NCI-H1417 treated with DMSO at 0.1 percent for 48 hours (cell line): Measurements from ENCODE around the gene CSNK1G1.
"Not testable (repeated sequence)": the region's sequence is repeated elsewhere in the genome, so short reads cannot be mapped to it uniquely, and the experiment has no call there.

Experiments
- DNase-seq: peaks from one replicate; lab custom pipeline; 2025; lab: John Stamatoyannopoulos, UW

The CSNK1G1 gene

DNA sequence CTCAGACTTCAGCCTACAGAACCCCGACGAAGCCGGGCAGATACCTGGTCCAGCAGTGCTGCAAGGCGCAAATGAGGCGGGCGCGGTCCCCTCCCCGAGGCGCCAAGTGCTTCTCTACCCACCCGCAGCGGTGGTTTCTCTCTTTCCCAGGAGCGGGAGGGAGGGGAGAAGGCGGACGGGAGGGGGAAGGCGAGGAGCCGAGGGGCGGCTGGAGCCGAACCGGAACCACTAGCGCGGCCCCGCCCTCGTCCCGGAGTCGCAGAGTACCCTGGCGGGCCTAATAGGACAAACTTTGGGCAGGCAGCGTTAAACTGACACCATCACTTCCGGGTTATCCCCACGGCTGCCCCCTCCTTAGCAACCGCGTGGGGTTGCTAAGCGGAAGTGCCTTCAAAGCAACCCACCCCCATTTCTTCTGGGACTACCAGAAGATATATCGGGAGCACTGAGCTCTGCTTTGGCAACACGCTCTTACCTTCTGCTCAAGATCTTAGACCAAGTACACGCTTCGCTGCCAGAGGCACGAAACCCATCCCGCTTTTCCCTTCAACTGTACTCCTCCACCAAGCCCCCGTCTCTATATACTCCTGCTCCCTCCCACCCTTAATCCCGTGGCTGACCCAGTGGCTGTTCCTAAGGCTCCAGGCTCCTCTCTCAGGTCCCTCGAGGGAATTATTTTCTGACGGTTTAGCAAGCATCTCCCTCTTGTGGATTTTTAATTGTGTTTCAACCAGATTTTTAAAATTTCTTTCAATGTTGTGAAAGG is at the start of gene CSNK1G1:
Gene CSNK1G1, minus strand, starts transcription at position 230 of the 766 bp plus-strand sequence. CDS start 55,674 bp downstream, outside the sequence.
- peak; percentile 93 for DNase-seq

- DNase-seq, result no peak
Observed at GRCh38 chr15:64400583-64400982, 44.6 kb upstream of the CSNK1G1 start.

DNA sequence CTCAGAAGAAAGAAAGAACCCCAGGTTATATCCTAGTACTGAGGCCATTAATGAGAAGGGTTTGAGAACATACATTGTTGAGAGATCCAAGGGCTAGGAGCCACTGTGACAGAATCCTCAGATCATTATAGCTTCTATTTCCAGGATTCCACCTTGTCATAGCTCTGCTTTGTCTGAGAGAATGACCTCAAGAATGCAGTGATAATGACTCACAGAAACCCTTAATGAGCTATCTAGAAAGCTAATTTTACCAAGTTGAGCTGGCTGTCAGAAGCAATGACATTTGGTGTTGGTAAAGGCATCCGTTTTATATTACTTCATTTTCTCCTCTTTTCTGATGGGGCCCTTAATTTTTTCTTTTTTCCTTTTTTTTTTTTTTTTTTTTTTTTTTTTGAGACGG is 42.6 kb upstream of the CSNK1G1 start:
- no peak for DNase-seq

- DNase-seq, result no peak
Observed at GRCh38 chr15:64396789-64397188, 40.8 kb upstream of the CSNK1G1 start.

GRCh38 chr15:64392471-64392870 is 36.5 kb upstream of the CSNK1G1 start:
- DNase-seq, result not testable (repeated sequence)

DNA sequence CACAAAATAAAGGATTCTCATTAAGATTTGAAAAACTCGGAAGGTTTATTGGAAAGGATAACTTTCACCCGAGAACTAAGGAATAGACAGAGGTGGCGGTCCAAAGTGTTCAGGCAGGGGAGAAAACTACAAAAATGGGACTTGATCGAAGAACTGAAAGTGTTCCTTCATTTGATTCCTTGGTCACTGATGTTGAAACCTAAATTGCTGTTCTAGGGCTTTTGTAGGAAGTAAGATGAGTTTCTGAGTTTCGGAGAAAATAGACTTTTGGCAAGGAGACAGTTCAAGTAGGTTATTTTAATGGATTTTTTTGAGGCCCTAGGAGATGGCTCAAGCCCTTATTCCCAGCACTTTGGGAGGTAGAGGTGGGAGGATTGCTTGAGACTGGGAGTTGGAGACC is 33.1 kb upstream of the CSNK1G1 start:
- DNase-seq, result no peak

- peak; percentile 92 for DNase-seq
Observed at GRCh38 chr15:64387562-64388168, 31.7 kb upstream of the CSNK1G1 start, which contains the start of gene TRIP4. Gene TRIP4 (plus strand): TSS chr15:64387836. CDS start chr15:64387864, 28 bp downstream.

DNA sequence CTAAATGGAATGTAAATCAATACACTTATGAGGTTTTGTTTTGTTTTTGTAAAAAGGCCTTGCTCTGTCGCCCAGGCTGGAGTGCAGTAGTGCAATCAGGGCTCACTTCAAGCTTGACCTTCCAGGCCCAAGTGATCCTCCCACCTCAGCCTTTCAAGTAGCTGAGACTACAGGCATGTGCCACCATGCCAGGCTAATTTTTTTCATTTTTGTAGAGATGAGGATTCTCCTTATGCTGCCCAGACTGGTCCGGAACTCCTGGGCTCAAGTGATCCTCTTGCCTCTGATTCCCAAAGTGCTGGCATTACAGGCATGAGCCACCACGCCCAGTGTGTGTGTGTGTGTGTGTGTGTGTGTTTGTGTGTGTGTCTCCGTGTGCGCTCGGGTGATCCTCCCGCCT is 30.3 kb upstream of the CSNK1G1 start:
- no peak for DNase-seq

- no peak for DNase-seq
Observed at GRCh38 chr15:64383760-64384159, 27.8 kb upstream of the CSNK1G1 start.

DNA sequence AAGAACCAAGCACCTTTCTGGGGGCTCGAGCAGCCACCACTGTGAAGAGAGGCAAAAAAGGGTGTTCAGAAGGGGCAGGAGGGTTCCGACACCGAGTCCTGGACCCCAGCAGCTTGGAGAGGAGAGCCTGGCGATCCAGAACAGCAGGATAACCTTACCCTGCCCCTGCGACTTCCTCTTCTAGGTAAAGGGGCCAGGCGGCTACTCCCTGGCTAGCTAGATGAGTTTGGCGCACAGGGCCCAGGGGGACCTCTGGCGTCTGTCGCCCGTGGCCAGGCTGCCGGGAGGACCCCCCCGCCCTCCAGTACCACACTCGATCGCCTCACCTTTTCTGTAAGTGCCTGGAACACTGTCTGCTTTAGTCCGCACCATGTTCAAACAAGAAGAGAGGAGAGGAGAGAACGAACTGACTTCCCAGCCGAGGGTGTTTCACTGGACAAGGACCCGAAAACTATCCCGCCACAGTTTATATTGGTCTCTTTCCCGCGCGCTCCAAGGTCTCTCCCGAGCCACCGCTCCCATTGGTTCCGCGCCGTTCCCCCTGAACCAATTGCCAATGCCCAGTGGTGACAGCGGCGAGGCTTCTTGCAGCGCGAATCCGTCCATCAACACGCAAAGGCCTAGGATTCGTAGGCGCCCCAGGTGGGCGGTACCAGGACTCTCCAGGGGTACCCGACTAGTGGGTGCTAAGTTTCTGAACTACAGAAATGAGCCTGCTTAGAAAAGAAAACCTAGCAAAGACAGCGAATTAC is 25.2 kb upstream of the CSNK1G1 start, which contains the start of gene PCLAF:
Gene PCLAF, minus strand, starts transcription at position 442 of the 752 bp plus-strand sequence. Its CDS starts 70 bp downstream, at position 372.
- peak; percentile 79 for DNase-seq

GRCh38 chr15:64380130-64380870 is 24.3 kb upstream of the CSNK1G1 start:
- not testable (repeated sequence) for DNase-seq

GRCh38 chr15:64379216-64379960 is 23.4 kb upstream of the CSNK1G1 start:
- no peak for DNase-seq

- DNase-seq, result no peak
Observed at GRCh38 chr15:64373360-64373759, 17.4 kb upstream of the CSNK1G1 start.

GRCh38 chr15:64371383-64371782 is 15.4 kb upstream of the CSNK1G1 start:
- DNase-seq, result not testable (repeated sequence)

GRCh38 chr15:64369078-64369607 is 13.2 kb upstream of the CSNK1G1 start:
- no peak for DNase-seq

DNA sequence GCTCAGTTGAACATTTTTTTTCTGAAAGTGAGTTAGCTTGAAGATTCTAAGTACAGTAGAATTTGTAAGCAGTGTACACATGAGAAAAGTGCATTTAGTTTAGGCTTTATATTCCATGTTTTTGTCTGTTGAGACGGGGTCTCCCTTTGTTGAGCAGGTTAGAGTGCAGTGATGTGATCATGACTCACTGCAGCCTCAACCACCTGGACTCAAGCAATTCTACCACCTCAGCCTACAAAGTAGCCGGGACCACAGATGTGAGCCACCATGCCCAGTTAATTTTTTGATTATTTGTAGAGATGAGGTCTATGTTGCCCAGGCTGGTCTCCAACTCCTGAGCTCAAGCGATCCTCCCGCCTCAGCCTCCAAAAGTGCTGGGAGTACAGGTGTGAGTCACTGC is 5.3 kb upstream of the CSNK1G1 start:
- no peak for DNase-seq

DNA sequence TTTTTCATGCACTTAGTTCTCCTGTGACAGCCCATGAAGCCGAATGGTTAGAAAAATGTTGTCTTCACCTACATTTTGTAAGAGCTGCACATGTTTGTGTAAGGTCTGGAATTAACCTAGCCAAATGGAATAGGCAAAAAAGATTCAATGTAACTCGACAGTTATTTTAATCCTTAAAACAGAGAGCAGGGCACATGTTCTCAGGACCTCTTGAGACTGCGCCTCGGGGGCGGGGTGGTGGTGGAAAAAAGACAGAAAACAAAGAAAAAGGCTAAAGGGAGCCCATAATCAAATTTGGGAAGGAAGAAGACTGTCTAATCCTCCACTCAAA is 702 bp upstream of the CSNK1G1 start:
- DNase-seq, result no peak

- DNase-seq, result no peak
Observed at GRCh38 chr15:64355348-64355943, 527 bp downstream of the CSNK1G1 start.

GRCh38 chr15:64354688-64355344 is 1.2 kb downstream of the CSNK1G1 start:
- DNase-seq, result no peak

- no peak for DNase-seq
Observed at GRCh38 chr15:64351265-64351664, 4.7 kb downstream of the CSNK1G1 start.
